HG03571 (cell line): ENCODE results near the gene MOB1A.

Experiments
- ATAC-seq: cut with Tn5 transposase; IDR thresholded peaks from one replicate; pipeline ENCODE4 v1.9.1; 2021; ENCODE audit not compliant: unreplicated experiment

Gene MOB1A

GRCh38 chr2:74107071-74107470, 71.6 kb downstream of the MOB1A start:
- no peak for ATAC-seq

GRCh38 chr2:74105413-74105812, 73.3 kb downstream of the MOB1A start:
- no peak for ATAC-seq

- ATAC-seq, result no peak
Measured at GRCh38 chr2:74104839-74105238, 73.8 kb downstream of the MOB1A start.

- ATAC-seq, result no peak
Measured at GRCh38 chr2:74103763-74104162, 74.9 kb downstream of the MOB1A start.
